Putamen (tissue), 1 donor: ENCODE results near the gene PABPC1L2B.
"Not testable (repeated sequence)": the region's sequence is repeated elsewhere in the genome, so short reads cannot be mapped to it uniquely, and the experiment has no call there.

Experiments
- DNase-seq: peaks from one replicate; pipeline ENCODE4 v3.0.0-alpha.2; 2016; ENCODE audit warnings: low spot score

The PABPC1L2B gene

GRCh38 chrX:73002733-73003132 lies at the start of gene PABPC1L2B:
Gene PABPC1L2B (plus strand): TSS chrX:73002939. CDS start chrX:73003643, 704 bp downstream.
- not testable (repeated sequence) for DNase-seq

- not testable (repeated sequence) for DNase-seq
Measured at GRCh38 chrX:72959971-72960370, 42.8 kb upstream of the PABPC1L2B start.

- not testable (repeated sequence) for DNase-seq
Measured at GRCh38 chrX:72971859-72972258, 30.9 kb upstream of the PABPC1L2B start.

GRCh38 chrX:72974885-72975284 lies 27.9 kb upstream of the PABPC1L2B start:
- not testable (repeated sequence) for DNase-seq

GRCh38 chrX:72980894-72981469 lies 21.8 kb upstream of the PABPC1L2B start:
- not testable (repeated sequence) for DNase-seq

GRCh38 chrX:73004032-73004431 lies 1.3 kb downstream of the PABPC1L2B start:
- not testable (repeated sequence) for DNase-seq

GRCh38 chrX:73021361-73022092 lies 18.8 kb downstream of the PABPC1L2B start:
- DNase-seq, result no peak

GRCh38 chrX:73022093-73022445 lies 19.3 kb downstream of the PABPC1L2B start:
- not testable (repeated sequence) for DNase-seq

- no peak for DNase-seq
Measured at GRCh38 chrX:73028876-73029275, 26.1 kb downstream of the PABPC1L2B start.
